Keratinocyte (primary cell): Measurements from ENCODE around the gene PRSS33. TPM values are rescaled to one million over a fixed set of nuclear protein-coding genes. Genes with fewer than 3 reads are reported as not detected.

Experiments
- DNase-seq: peaks from one replicate; pipeline ENCODE4 v3.0.0-alpha.2; 2011; ENCODE audit warnings: low read depth, missing footprints, low spot score
- FAIRE-seq: peaks from 2 replicates; lab custom pipeline; 2011; peaks lifted over from hg19 to GRCh38; lab: Jason Lieb, UNC
- H2AFZ ChIP-seq: 2 replicates; pipeline ENCODE4 v1.6.0; 2012; ENCODE audit warnings: low read length, control low read depth, inconsistent platforms; ENCODE audit not compliant: control insufficient read depth
- H3K27ac ChIP-seq: 2 replicates; pipeline ENCODE4 v1.5.1; 2011; ENCODE audit warnings: low read length; ENCODE audit not compliant: control insufficient read depth, insufficient read depth
- H3K27me3 ChIP-seq: 3 replicates; pipeline ENCODE4 v1.6.0; 2011; ENCODE audit warnings: low read length; ENCODE audit not compliant: control insufficient read depth, insufficient read depth; ENCODE audit errors: extremely low read depth
- H3K36me3 ChIP-seq, 2 experiments: 2 replicates in 1 of 2; 3 replicates in 1 of 2; pipeline ENCODE4 v1.5.1; 2011; ENCODE audit warnings: low read length in 2 of 2, mild to moderate bottlenecking in 1 of 2; ENCODE audit not compliant: control insufficient read depth in 2 of 2, insufficient read depth in 2 of 2; ENCODE audit errors: extremely low read depth in 1 of 2
- H3K4me1 ChIP-seq: 3 replicates; pipeline ENCODE4 v1.5.1; 2011; ENCODE audit warnings: low read length; ENCODE audit not compliant: control insufficient read depth, insufficient read depth; ENCODE audit errors: extremely low read depth
- H3K4me2 ChIP-seq: 3 replicates; pipeline ENCODE4 v1.6.0; 2011; ENCODE audit warnings: low read depth, low read length; ENCODE audit not compliant: control insufficient read depth, insufficient read depth; ENCODE audit errors: extremely low read depth
- H3K4me3 ChIP-seq, 3 experiments: fragments of 200-600 bp in 1 of 3; sonication (generic) in 1 of 3; 2 replicates in 2 of 3; 3 replicates in 1 of 3; pipeline ENCODE4 v1.5.1; 2011 to 2016; ENCODE audit warnings: low read length in 3 of 3, mild to moderate bottlenecking in 3 of 3, control low read depth in 2 of 3, inconsistent platforms in 1 of 3, low read depth in 1 of 3, mixed read lengths in 1 of 3, mixed run types in 1 of 3, moderate library complexity in 1 of 3; ENCODE audit not compliant: control insufficient read depth in 2 of 3, insufficient read depth in 2 of 3; ENCODE audit errors: extremely low read depth in 1 of 3
- H3K79me2 ChIP-seq: 2 replicates; pipeline ENCODE4 v1.6.0; 2012; ENCODE audit warnings: low read length; ENCODE audit not compliant: control insufficient read depth, insufficient read depth
- H3K9ac ChIP-seq: 3 replicates; pipeline ENCODE4 v1.6.0; 2011; ENCODE audit warnings: low read length; ENCODE audit not compliant: control insufficient read depth, insufficient read depth; ENCODE audit errors: extremely low read depth
- H3K9me1 ChIP-seq: 3 replicates; pipeline ENCODE4 v1.6.0; 2011; ENCODE audit warnings: low read length; ENCODE audit not compliant: control insufficient read depth, insufficient read depth; ENCODE audit errors: extremely low read depth
- H3K9me3 ChIP-seq: 2 replicates; pipeline ENCODE4 v1.5.1; 2012; ENCODE audit warnings: low read depth, low read length; ENCODE audit not compliant: control insufficient read depth
- H4K20me1 ChIP-seq: 3 replicates; pipeline ENCODE4 v1.6.0; 2011; ENCODE audit warnings: low read length; ENCODE audit not compliant: control insufficient read depth, insufficient read depth; ENCODE audit errors: extremely low read depth
- EZH2 ChIP-seq: IDR thresholded peaks from one replicate; pipeline ENCODE4 v1.6.1; 2012; ENCODE audit warnings: inconsistent platforms, mild to moderate bottlenecking, low read length, moderate library complexity
- dilution Hi-C: fragments of 300-500 bp; cut with MboI; formaldehyde crosslinking; loops from one replicate; pipeline ENCODE4 v1.7.0; 2020; ENCODE audit warnings: low sequenced_read_pairs; ENCODE audit not compliant: extremely low pct_ligation_motif_present
- polyA plus RNA-seq, 5 experiments: library from polyadenylated mRNA; depleted of rRNA in 3 of 5; stranded (reverse) in 3 of 5; stranded (forward) in 1 of 5; unstranded in 1 of 5; fragments of >200 nt; gene quantifications; 1 replicate in 1 of 5; 2 replicates in 3 of 5; 3 replicates in 1 of 5; pipeline versions ENCODE4 v1.2.1 to v1.2.3, GENCODE V29; 2011 to 2012; ENCODE audit warnings: missing spikeins in 2 of 5, low read depth in 1 of 5, low replicate concordance in 1 of 5
- TF ChIP-seq, protein P1 (sequence below), 3 experiments: IDR thresholded peaks in 1 of 3; conservative IDR thresholded peaks in 1 of 3; optimal IDR thresholded peaks in 1 of 3; 2 replicates in 2 of 3; 3 replicates in 1 of 3; pipeline versions ENCODE3 to v1.5.1; 2011; ENCODE audit warnings: low read length in 3 of 3, mild to moderate bottlenecking in 3 of 3, moderate library complexity in 2 of 3, control low read depth in 1 of 3, inconsistent platforms in 1 of 3; ENCODE audit not compliant: insufficient read depth in 2 of 3; ENCODE audit errors: extremely low read depth in 1 of 3

The PRSS33 gene
- polyA plus RNA-seq, 1 donor (not counting 4 experiments of a cell fraction or from before 2014, with no cell fraction given), result not detected

DNA sequence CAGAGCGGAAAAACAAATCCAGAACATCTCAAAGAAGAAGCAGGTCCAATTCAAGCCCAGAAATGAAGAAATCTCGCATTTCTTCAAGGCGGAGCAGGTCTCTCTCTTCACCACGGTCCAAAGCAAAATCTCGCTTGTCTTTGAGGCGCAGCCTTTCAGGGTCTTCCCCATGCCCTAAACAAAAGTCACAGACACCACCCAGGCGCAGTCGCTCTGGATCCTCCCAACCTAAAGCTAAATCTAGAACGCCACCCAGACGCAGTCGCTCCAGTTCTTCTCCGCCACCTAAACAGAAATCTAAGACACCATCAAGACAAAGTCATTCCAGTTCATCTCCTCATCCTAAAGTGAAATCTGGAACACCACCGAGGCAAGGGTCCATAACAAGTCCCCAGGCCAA, 24.6 kb downstream of the PRSS33 start:
- no peak overlapping the region for H3K9ac ChIP-seq
- dilution Hi-C loops, result no loop called here
- H3K79me2 ChIP-seq, result peaks cover 94% of the 10 kb centered on the region
- H3K36me3 ChIP-seq, result peaks cover 66 to 95% of the 10 kb centered on the region in 2 experiments
- H3K27me3 ChIP-seq, result no peaks in the 10 kb centered on the region
- no peaks in the 10 kb centered on the region for H3K9me3 ChIP-seq
- no peak for FAIRE-seq
- no peaks in the 10 kb centered on the region for H3K4me1 ChIP-seq
- H4K20me1 ChIP-seq, result peaks cover 33% of the 10 kb centered on the region
- H3K4me2 ChIP-seq, result no peak overlapping the region
- H2AFZ ChIP-seq, result no peak overlapping the region
- H3K4me3 ChIP-seq, result no peak overlapping the region
- no peak overlapping the region for H3K27ac ChIP-seq
- TF ChIP-seq EZH2, result no peak
- TF ChIP-seq, protein P1, sequence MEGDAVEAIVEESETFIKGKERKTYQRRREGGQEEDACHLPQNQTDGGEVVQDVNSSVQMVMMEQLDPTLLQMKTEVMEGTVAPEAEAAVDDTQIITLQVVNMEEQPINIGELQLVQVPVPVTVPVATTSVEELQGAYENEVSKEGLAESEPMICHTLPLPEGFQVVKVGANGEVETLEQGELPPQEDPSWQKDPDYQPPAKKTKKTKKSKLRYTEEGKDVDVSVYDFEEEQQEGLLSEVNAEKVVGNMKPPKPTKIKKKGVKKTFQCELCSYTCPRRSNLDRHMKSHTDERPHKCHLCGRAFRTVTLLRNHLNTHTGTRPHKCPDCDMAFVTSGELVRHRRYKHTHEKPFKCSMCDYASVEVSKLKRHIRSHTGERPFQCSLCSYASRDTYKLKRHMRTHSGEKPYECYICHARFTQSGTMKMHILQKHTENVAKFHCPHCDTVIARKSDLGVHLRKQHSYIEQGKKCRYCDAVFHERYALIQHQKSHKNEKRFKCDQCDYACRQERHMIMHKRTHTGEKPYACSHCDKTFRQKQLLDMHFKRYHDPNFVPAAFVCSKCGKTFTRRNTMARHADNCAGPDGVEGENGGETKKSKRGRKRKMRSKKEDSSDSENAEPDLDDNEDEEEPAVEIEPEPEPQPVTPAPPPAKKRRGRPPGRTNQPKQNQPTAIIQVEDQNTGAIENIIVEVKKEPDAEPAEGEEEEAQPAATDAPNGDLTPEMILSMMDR (optimal IDR thresholded peaks at IDR 0.05 in 1 of 3, IDR thresholded peaks at IDR 0.05 in 1 of 3, conservative IDR thresholded peaks at IDR 0.05 in 1 of 3; ENCODE audit: extremely low read depth in 1 of 3, insufficient read depth in 2 of 3, low read length in 3 of 3), result no peak
- DNase-seq, result no peak
- H3K9me1 ChIP-seq, result peaks cover 4% of the 10 kb centered on the region

DNA sequence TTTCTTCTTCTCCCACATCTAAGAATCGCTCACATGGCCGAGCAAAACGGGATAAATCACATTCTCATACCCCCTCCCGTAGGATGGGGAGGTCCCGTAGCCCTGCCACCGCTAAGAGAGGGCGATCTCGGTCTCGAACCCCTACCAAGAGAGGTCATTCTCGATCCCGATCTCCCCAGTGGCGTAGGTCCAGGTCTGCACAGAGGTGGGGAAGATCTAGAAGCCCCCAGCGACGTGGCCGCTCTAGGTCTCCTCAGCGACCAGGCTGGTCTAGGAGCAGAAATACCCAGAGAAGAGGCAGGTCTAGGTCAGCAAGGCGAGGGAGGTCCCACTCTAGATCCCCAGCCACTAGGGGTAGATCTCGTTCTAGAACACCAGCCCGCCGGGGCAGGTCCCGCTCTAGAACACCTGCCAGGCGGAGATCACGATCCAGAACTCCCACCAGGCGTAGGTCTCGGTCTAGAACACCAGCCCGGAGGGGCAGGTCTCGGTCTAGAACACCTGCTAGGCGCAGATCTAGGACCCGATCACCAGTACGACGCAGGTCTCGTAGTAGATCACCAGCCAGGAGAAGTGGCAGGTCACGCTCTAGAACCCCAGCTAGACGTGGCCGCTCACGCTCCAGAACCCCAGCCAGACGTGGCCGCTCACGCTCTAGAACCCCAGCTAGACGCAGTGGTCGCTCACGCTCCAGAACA, 25.3 kb downstream of the PRSS33 start:
- H3K79me2 ChIP-seq, result peaks cover 94% of the 10 kb centered on the region
- H3K36me3 ChIP-seq, result peaks cover 65 to 95% of the 10 kb centered on the region in 2 experiments
- H3K4me2 ChIP-seq, result no peak overlapping the region
- FAIRE-seq (no peak), DNase-seq (no peak)
- H3K9me3 ChIP-seq, result no peaks in the 10 kb centered on the region
- peaks cover 4% of the 10 kb centered on the region for H3K9me1 ChIP-seq
- dilution Hi-C loops, result no loop called here
- no peak overlapping the region for H2AFZ ChIP-seq
- H3K9ac ChIP-seq, result no peak overlapping the region
- no peaks in the 10 kb centered on the region for H3K4me1 ChIP-seq
- TF ChIP-seq, protein P1 (optimal IDR thresholded peaks at IDR 0.05 in 1 of 3, IDR thresholded peaks at IDR 0.05 in 1 of 3, conservative IDR thresholded peaks at IDR 0.05 in 1 of 3; ENCODE audit: extremely low read depth in 1 of 3, insufficient read depth in 2 of 3, low read length in 3 of 3), result no peak
- TF ChIP-seq EZH2, result no peak
- H3K27me3 ChIP-seq, result no peaks in the 10 kb centered on the region
- H3K4me3 ChIP-seq, result no peak overlapping the region
- H3K27ac ChIP-seq, result no peak overlapping the region
- peaks cover 34% of the 10 kb centered on the region for H4K20me1 ChIP-seq
